Right hindlimb (tissue), 1 donor: ENCODE results near the gene EPC2.
"Not testable (repeated sequence)": the region's sequence is repeated elsewhere in the genome, so short reads cannot be mapped to it uniquely, and the experiment has no call there.

Source experiments
- DNase-seq: peaks from one replicate; pipeline ENCODE4 v3.0.0-alpha.2; 2018

EPC2 gene

DNA sequence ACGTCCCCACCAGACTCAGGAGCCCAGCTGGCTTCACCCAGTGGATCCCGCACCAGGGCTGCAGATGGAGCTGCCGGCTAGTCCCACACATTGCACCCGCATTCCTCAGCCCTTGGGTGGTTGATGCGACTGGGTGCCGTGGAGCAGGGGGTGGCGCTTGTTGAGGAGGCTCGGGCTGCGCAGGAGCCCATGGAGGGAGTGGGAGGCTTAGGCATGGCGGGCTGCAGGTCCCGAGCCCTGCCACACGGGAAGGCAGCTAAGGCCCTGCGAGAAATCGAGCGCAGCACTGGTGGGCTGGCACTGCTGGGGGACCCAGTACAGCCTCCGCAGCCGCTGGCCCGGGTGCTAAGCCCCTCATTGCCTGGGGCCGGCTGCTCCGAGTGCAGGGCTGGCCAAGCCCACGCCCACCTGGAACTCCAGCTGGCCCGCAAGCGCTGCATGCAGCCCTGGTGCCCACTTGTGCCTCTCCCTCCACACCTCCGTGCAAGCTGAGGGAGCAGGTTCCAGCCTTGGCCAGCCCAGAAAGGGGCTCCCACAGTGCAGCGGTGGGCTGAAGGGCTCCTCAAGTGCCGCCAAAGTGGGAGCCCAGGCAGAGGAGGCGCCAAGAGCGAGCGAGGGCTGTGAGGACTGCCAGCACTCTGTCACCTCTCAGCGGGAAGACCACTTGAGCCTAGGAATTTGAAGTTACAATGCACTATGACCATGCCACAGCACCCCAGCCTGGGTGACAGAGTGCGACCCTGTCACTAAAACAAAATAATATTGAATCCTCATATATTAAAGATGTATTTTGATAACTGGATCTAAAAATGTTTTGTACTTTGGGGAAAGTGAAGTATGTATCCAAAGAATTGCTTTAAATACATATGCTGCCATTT, 34.0 kb downstream of the EPC2 start:
- DNase-seq: not testable (repeated sequence)

DNA sequence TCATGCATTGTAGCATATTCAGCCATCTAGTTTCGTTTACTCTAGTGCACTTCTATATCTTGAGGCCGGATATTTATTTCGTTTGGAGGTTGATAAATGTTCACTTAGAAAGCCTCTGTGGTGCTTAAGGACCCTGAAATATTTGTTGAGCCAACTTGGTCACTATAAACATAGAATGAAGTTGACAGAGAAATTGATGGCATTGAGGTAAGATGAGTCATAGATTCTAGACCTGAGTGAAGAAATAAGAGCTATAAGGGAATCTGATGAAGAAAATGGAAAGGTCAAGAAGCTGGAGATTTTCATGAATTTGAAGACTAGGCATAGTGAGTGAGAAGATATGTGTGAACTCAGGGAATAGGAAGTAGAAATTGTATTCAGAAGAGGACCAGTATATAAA, 35.9 kb downstream of the EPC2 start:
- DNase-seq: no peak

DNA sequence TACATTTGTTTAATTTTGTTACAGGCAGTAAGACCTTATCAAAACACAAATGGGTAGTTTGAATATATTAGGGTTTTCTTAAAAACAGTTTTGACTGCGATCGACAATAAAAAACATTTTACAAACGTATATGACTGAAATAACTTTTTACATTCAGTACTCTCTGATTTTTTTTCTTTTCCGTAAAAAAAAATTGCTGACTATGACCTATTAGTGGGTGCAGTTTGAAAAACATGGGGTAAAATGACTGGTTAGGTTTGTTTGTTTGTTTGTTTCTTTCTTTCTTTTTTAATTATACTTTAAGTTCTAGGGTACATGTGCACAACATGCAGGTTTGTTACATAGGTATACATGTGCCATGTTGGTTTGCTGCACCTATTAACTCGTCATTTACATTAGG, 36.9 kb downstream of the EPC2 start:
- no peak for DNase-seq

GRCh38 chr2:148681862-148682261, 37.3 kb downstream of the EPC2 start:
- not testable (repeated sequence) for DNase-seq

DNA sequence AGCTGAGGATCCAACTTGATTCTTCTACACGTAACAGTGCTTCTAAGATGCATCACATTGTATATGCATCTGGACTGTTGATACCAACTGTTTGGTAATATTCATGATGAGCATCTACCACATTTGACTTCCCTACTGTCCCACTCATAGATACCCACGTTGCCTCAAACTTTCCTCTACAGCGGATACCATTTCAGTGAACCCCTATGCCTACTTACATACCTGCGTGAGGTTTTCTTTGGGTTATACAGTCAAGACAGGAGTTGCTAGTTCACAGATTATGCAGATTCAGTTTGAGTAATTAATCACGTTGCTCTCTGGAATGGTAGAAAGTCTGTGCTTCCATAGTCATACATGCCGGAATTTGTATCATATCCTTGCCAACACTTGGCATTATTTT, 40.0 kb downstream of the EPC2 start:
- no peak for DNase-seq

- DNase-seq: no peak
These were observed 43.0 kb downstream of the EPC2 start for GRCh38 chr2:148687543-148687942.

DNA sequence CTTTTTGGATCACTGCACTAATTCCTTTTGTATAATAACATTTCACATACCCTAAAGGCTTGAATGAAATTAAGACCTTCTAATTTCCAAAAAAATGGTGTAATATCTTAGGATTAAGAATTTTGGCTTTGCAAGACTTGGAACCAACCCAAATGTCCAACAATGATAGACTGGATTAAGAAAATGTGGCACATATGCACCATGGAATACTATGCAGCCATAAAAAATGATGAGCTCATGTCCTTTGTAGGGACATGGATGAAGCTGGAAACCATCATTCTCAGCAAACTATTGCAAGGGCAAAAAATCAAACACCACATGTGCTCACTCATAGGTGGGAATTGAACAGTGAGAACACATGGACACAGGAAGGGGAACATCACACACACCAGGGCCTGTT, 43.5 kb downstream of the EPC2 start:
- not testable (repeated sequence) for DNase-seq

GRCh38 chr2:148696985-148697384, 52.4 kb downstream of the EPC2 start:
- no peak for DNase-seq

GRCh38 chr2:148699830-148700229, 55.3 kb downstream of the EPC2 start:
- DNase-seq: no peak

- DNase-seq: no peak
These were observed 56.5 kb downstream of the EPC2 start for GRCh38 chr2:148701039-148701438.

- no peak for DNase-seq
These were observed 57.3 kb downstream of the EPC2 start for GRCh38 chr2:148701877-148702276.

DNA sequence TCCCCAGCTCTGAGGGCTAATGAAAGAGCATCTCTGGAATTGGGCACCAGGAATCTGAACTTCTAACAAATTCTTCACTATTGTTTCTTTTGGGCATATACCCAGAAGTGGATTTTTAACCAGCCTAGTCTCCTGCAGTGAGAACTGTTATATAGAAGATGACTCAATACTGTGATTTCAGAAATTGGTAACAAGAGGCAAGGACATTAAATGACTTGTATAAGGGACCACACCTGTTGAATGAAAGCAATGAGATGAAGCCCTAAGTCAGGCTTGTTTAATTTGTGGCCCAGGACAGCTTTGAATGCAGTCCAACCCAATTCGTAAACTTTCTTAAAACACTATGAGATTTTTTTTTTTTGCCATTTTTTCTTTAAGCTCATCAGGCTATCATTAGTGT, 57.9 kb downstream of the EPC2 start:
- DNase-seq: no peak

DNA sequence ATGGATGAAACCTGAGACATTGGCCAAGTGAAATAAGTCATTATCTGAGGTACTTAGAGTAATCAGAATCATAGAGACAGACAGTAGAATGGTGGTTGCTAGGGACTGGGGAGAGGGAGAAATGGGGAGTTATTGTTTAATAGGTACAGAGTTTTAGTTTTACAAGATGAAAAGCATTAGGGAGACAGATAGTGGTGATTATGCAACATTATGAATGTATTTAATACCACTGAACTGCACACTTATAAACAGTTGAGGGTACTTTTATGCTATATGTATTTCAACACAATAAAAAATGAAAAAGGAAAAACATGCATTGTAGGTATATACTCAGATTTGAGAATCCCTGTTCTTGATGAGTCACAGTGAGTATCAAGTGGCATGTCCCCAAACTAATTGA, 59.7 kb downstream of the EPC2 start:
- no peak for DNase-seq

DNA sequence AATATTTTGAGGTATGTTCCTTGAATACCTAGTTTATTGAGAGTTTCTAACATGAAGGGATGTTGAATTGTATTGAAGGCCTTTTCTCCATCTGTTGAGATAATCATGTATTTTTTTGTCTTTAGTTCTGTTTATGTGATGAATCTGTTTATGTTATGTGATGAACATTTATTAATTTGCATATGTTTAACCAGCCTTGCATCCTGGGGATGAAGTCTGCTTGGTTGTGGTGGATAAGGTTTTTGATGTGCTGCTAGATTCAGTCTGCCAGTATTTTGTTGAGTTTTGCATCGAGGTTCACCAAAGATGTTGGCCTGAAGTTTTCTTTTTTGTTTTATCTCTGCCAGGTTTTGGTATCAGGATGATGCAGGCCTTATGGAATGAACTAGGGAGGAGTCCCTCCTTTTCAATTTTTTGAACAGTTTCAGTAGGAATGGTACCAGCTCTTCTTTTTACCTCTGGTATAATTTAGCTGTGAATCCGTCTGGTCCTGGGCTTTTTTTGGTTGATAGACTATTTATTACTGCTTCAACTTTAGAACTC, 71.9 kb downstream of the EPC2 start:
- no peak for DNase-seq

- DNase-seq: no peak
These were observed 73.5 kb downstream of the EPC2 start for GRCh38 chr2:148718039-148718438.

- no peak for DNase-seq
These were observed 74.7 kb downstream of the EPC2 start for GRCh38 chr2:148719195-148719749.

DNA sequence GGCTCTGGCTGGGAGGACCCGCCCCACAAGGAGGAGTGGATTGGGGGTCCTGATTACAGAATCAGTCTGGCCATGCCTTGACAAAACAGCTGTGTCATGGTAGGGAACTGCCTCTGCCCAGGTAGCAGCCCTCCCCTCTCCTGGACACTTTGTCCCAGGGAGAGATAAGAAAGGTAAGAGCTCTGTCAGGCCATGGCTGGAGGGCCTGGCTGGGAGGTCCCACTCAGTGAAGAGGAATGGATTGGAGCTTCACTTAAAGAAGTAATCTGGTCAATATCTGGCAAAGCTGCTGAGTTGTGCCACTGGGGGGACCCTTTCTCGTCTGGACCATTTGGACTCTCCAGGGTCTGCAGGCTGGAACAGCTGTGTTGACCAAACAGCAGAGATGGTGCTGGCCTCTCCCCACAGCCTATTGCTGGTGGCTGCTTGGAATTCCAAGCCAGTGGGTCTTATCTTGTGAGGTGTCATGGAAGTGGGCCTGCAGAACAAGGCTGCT, 75.4 kb downstream of the EPC2 start:
- peak; percentile 23 for DNase-seq

DNA sequence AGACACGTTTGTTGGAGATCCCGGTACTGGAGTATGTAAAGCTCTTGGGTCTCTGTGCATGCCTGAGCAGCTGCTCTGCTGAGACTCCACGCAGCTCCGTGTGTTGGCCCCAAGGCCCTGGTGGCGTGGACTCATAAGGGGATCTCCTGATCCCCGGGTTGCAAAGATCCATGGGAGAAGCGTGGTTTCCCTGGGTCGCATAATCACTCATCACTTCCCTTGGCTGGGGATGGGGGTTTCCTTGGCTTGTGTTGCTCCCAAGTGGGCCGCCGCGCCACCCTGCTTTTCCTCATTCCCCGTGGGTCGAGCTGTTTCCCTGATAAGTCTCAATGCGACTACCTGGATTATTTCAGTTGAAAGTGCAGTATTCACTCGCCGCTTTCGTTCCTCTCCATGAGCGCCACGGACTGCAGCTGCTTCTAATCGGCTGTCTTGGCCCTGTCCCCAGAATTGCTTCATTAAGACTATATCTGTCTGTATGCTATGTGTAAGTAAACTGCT, 76.0 kb downstream of the EPC2 start:
- DNase-seq: peak; percentile 76

DNA sequence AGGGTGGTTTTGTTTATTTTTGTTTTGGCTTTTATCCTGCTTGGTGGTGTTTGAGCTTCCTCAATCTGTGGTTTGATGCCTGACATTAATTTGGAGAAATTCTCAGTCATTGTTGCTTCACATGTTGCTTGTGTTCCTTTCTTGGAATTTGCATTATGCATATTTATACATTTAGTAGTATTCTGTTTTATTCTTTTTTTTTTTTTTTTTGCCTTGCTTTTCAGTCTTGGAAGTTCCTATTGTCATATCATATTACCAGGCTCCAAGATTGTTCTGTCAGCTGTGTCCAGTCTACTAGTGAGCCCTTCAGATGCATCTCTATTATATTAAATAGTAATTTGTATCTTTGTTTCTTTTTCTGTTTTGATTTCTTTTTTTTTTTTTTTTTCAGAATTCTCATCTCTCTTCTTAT, 77.0 kb downstream of the EPC2 start:
- no peak for DNase-seq

- no peak for DNase-seq
These were observed 77.6 kb downstream of the EPC2 start for GRCh38 chr2:148721991-148722777.

- DNase-seq: no peak
These were observed 81.0 kb downstream of the EPC2 start for GRCh38 chr2:148725564-148725963.

GRCh38 chr2:148726228-148726627, 81.7 kb downstream of the EPC2 start:
- DNase-seq: no peak

- DNase-seq: no peak
These were observed 85.5 kb downstream of the EPC2 start for GRCh38 chr2:148730085-148730484.
